MCF 10A (cell line): ENCODE results near the gene UQCC2. TPM values are rescaled to one million over a fixed set of nuclear protein-coding genes. Genes with fewer than 3 reads are reported as not detected.

ENCODE experiments used
- BruUV-seq: library from RNA; stranded (reverse); fragments of 400-500 nt; replicated peaks from 2 replicates; lab custom pipeline; 2021; lab: Mats Ljungman, UMichigan
- CTCF ChIA-PET: fragments of 300-600 bp; sonication (Branson Sonifier 250); formaldehyde crosslinking; extraction: SDS; loops from one replicate; lab custom pipeline; 2021; ENCODE audit warnings: antibody characterized with exemption, inconsistent platforms; lab: Yijun Ruan, JAX
- POLR2A ChIA-PET: fragments of 300-600, 350-650 bp; sonication (Branson Sonifier 250); formaldehyde crosslinking; extraction: SDS; loops from one replicate; lab custom pipeline; 2020; ENCODE audit warnings: antibody characterized with exemption, inconsistent platforms; lab: Yijun Ruan, JAX
- DNase-seq: peaks from one replicate; pipeline ENCODE4 v3.0.0-alpha.2; 2018; ENCODE audit not compliant: unreplicated experiment
- H3K27ac Mint-ChIP-seq: one replicate; pipeline ENCODE4 v1.8.0; 2022; ENCODE audit warnings: mild to moderate bottlenecking, low read depth, mixed read lengths; ENCODE audit not compliant: unreplicated experiment
- H3K27me3 Mint-ChIP-seq: one replicate; pipeline ENCODE4 v1.8.0; 2022; ENCODE audit warnings: mixed read lengths; ENCODE audit not compliant: insufficient read depth, unreplicated experiment
- H3K36me3 Mint-ChIP-seq: one replicate; pipeline ENCODE4 v1.8.0; 2022; ENCODE audit warnings: mild to moderate bottlenecking, moderate library complexity, mixed read lengths; ENCODE audit not compliant: insufficient read depth, unreplicated experiment
- H3K4me1 Mint-ChIP-seq: one replicate; pipeline ENCODE4 v1.8.0; 2022; ENCODE audit warnings: mixed read lengths; ENCODE audit not compliant: insufficient read depth, unreplicated experiment
- H3K4me3 Mint-ChIP-seq: one replicate; pipeline ENCODE4 v1.8.0; 2022; ENCODE audit warnings: mild to moderate bottlenecking, moderate library complexity, mixed read lengths; ENCODE audit not compliant: unreplicated experiment
- H3K9me3 Mint-ChIP-seq: one replicate; pipeline ENCODE4 v1.8.0; 2022; ENCODE audit warnings: mixed read lengths; ENCODE audit not compliant: unreplicated experiment
- CTCF ChIP-seq: fragments of 200-600 bp; IDR thresholded peaks from one replicate; pipeline ENCODE4 v1.8.0; 2022; ENCODE audit warnings: antibody characterized with exemption, mild to moderate bottlenecking; ENCODE audit not compliant: unreplicated experiment
- intact Hi-C: fragments of 100-400 bp; cut with micrococcal nuclease; formaldehyde crosslinking; loops from 2 replicates; pipeline ENCODE4 v1.14.1; 2022
- total RNA-seq: library from RNA; stranded (reverse); gene quantifications from 2 replicates; pipeline ENCODE4 v1.2.3, GENCODE V29; 2022

UQCC2 gene
- total RNA-seq, 1 experiment from 2014 or later = 122 TPM

DNA sequence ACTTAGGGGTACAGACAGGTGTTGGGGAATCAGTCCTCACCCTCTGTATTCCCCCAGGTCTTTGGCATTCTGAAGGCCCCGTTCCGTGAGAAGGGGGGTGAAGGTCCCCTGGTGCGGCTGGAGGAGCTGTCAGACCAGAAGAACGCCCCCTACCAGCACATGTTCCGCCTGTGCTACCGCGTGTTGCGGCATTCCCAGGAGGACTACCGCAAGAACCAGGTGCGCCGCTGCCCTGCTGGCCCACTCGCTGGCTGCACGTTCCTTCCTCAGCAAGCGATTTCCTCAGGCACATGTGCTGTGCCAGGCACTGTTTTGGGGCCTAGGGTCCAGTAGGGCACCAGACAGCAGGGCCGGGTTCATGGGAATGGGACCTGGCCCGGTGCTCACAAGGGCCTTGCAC lies 44.4 kb downstream of the UQCC2 start:
- no TSS peak for BruUV-seq
- Mint-ChIP-seq H3K4me3 (no peak overlapping the region), H3K27ac (no peak overlapping the region), H3K36me3 (peaks cover 71% of the 10 kb centered on the region), H3K4me1 (peaks cover 10% of the 10 kb centered on the region), H3K9me3 (no peaks in the 10 kb centered on the region), H3K27me3 (no peaks in the 10 kb centered on the region)
- intact Hi-C loops = no loop called here
- POLR2A ChIA-PET = no interaction called here
- no peak for TF ChIP-seq CTCF
- no peak for DNase-seq
- CTCF ChIA-PET = interaction anchor here (0.6 to 2.8 kb wide), 5 partner anchors 13 to 489 kb away, joined by 3 to 18 read pairs (median 3); no protein-coding TSS in a partner anchor

GRCh38 chr6:33665957-33666356 lies 45.5 kb downstream of the UQCC2 start:
- intact Hi-C loops = no loop called here
- POLR2A ChIA-PET = interaction anchor here (1.0 kb wide), 1 partner anchor 35 kb away, joined by 3 read pairs; no protein-coding TSS in a partner anchor
- CTCF ChIA-PET = interaction anchor here (0.8 to 2.8 kb wide), 3 partner anchors 35 to 78 kb away, joined by 3 to 18 read pairs (median 3); no protein-coding TSS in a partner anchor
- no peaks in the 10 kb centered on the region for H3K27me3 Mint-ChIP-seq
- H3K4me3 Mint-ChIP-seq = no peak overlapping the region
- BruUV-seq = no TSS peak
- TF ChIP-seq CTCF = no peak
- peaks cover 71% of the 10 kb centered on the region for H3K36me3 Mint-ChIP-seq
- no peak for DNase-seq
- H3K9me3 Mint-ChIP-seq = no peaks in the 10 kb centered on the region
- H3K27ac Mint-ChIP-seq = no peak overlapping the region
- peaks cover 10% of the 10 kb centered on the region for H3K4me1 Mint-ChIP-seq

DNA sequence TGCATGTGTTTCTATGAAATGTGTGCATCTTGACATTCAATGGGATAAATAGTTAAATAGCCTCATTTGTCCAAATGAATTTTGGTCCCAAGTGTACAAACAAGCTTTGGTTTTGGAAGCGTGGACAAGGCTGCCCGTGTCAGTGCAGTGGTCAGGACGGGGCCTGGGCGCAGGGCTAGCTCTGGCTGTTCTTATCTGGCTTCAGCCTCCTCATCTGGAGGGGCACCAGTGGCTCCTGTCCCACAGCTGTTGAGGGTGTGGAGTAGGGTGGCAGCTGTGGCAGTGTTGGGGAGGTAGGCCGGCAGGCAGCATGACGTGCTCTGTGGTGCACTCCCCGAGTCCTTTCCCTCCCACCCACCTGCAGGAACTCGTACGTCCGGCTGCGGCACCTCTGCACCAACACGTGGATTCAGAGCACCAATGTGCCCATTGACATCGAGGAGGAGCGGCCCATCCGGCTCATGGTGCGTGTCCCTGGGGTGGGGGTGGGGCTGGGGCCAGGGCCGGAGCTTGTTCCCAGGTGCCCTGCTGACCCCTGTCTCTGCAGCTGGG lies 46.9 kb downstream of the UQCC2 start:
- no peak for TF ChIP-seq CTCF
- Mint-ChIP-seq H3K9me3 (no peaks in the 10 kb centered on the region), H3K36me3 (peaks cover 75% of the 10 kb centered on the region), H3K27ac (no peak overlapping the region), H3K4me3 (no peak overlapping the region), H3K4me1 (peaks cover 10% of the 10 kb centered on the region), H3K27me3 (no peaks in the 10 kb centered on the region)
- intact Hi-C loops = no loop called here
- POLR2A ChIA-PET = interaction anchor here (0.6 kb wide), 1 partner anchor 29 kb away, joined by 4 read pairs; no protein-coding TSS in a partner anchor
- no TSS peak for BruUV-seq
- no peak for DNase-seq
- CTCF ChIA-PET = interaction anchor here (0.9 to 1.0 kb wide), 2 partner anchors 77 to 82 kb away, joined by 3 to 4 read pairs; no protein-coding TSS in a partner anchor

DNA sequence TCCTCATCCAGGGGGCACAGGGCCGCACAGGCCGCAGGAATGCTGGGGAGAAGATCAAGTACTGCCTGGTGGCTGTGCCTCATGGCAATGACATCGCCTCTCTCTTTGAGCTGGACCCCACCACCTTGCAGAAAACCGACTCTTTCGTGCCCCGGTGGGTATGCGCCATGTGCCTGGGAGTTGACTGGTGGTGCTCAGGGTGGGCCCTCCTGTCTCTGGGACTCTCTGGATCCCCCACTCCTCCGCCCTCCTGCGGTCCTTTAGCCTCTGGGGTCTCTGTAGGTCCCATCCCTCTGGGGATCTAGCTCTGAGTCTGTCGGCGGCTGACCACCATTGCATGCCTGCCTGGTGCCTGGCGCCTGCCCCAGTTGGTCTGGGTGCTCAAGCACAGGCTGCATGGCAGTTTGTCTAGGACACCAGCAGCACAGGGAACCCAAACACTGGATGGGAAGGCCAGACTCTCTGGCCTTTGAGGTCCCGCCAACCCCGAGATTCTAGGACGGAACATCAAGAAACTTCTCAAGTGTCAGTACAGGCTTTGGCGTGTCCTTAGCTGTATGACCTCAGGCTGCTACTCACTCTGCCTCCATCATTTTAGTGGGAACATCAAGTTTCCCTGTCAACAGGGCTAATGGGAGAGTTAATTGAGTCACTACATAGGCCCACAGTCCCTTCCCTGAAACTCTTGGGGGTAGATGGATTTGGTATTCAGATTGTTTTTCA lies 47.6 kb downstream of the UQCC2 start:
- intact Hi-C loops = no loop called here
- POLR2A ChIA-PET = interaction anchor here (0.6 kb wide), 1 partner anchor 29 kb away, joined by 4 read pairs; no protein-coding TSS in a partner anchor

More for the DNA sequence above, 47.6 kb downstream of the UQCC2 start:
- no peak for TF ChIP-seq CTCF
- H3K27me3 Mint-ChIP-seq = no peaks in the 10 kb centered on the region
- no peak overlapping the region for H3K4me3 Mint-ChIP-seq
- H3K27ac Mint-ChIP-seq = no peak overlapping the region
- DNase-seq = no peak
- peaks cover 8% of the 10 kb centered on the region for H3K4me1 Mint-ChIP-seq
- no TSS peak for BruUV-seq
- H3K36me3 Mint-ChIP-seq = peaks cover 75% of the 10 kb centered on the region
- CTCF ChIA-PET = interaction anchor here (1.0 kb wide), 1 partner anchor 81 kb away, joined by 4 read pairs; no protein-coding TSS in a partner anchor
- no peaks in the 10 kb centered on the region for H3K9me3 Mint-ChIP-seq
